DMS153 treated with DMSO at 0.1 percent for 48 hours (cell line): Measurements from ENCODE around the gene CEP164.

Source experiments
- DNase-seq: peaks from one replicate; lab custom pipeline; 2025; ENCODE audit not compliant: unreplicated experiment; lab: John Stamatoyannopoulos, UW

Gene CEP164

DNA sequence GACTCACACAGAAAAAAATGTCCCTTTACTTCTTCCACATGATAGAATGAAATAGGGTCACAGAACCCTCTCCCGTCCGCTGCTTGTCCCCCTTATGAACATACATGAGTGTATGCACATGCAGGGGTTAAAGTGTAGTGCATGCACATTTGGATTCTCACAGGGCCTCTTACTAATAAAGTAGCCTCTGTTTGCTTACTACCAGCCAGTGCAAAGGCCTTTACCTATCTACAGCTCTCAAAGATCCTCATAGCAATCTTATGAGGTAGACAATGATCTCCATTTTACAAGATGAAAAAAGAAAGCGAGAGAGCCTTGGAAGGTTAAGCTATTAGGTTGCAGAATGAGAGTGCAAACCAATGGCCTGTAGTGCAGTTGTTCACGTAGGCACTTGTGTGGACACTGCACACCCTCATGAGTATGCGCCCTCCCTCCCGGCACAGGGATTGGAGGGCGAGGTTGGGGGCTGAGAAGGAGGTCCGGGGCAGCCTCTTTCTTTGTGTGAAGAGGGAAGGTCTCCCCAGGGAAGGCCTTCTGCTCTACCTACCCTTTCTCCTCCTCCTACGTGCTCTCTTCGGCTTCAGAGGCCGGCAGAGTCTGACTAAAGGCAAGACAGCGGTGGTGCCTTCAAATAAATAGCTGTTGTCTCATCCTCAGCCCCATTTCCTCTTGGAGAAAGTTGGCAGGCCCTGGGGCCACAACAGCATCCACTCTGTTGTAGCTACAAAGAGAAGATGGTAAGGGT lies 91.3 kb downstream of the CEP164 start:
- no peak for DNase-seq

DNA sequence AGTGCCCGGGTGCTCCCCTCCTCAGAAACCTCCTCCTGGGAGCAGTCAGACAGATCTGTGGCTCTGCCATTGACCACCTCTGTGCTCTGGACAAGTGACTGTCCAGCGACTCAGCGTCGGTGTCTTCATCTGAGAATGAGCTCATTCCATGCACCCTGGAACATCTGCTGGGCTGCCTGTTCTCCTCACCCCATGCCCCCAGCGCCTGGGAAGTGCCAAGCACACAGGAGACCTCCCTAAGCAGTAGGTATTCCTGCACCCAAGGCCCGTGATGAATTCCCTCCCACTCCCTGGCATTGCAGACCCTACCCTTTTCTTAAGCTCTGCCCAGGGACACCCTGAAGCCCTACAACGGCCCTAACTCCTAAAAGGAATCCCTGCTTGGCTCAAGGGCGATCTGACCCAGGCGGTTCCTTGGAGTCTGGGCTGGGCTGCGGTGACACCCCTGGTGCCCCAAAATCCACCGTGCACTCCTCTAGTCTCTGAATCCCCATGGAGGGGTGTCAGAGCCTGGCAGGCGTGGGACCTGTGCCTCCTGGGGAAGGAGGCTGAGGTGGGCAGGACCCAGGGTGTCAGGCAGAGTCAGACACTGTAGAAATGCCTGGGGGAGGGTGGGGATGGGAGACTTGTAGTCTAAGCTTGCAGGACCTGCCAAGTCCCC lies 92.0 kb downstream of the CEP164 start:
- no peak for DNase-seq

DNA sequence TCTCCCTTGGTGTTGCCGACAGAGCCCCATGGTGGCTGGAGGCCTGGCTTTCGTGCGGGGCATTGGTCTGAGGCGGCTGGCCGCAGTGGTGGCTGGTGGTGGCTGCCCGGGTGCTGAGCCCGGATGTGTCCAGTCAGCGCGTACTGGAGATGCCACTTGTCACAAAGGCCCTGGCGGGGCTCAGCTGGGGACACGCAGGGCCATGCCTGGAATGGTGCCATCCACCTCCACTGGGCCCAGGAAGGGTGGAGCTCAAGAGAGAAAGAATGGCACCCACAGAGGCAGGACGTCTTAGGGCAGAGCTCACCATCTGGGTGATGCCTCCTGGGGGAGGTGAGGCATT lies 92.5 kb downstream of the CEP164 start:
- no peak for DNase-seq

DNA sequence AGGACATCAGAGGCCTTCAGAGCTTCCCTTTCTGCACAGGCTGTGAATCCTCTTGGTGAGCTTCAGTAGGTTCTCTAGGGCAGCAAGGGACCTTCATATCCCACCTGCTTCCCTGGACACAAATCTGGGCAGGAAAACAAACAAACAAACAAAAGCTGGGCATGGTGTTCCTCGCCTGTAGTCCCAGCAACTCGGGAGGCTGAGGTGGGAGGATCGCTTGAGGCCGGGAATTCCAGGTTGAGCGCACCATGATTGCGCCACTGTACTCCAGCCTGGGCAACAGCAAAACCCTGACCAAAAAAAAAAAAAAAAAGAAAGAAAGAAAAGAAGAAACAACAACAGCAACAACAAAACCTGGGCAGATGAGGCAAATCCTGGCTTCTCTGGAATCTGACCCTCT lies 92.9 kb downstream of the CEP164 start:
- DNase-seq = no peak

DNA sequence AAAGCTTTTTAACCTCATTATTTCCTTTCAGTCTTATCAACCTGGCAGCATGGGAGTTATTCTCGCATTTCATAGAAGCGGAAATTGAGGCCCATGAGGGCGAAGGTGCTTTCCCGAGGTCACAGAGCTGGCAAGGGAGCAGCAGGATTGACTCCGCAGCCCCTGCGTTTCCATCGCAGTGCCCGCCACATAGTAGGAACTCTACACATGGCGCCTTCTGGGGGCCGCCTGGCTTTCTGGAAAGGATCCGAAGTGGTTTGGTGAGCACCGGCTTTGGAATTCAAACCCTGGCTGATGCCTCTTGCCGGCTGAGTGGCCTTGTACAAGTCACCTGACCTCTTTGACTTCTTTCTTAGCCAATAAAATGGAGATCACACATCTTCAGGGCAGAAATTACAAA lies 93.4 kb downstream of the CEP164 start:
- DNase-seq = no peak

DNA sequence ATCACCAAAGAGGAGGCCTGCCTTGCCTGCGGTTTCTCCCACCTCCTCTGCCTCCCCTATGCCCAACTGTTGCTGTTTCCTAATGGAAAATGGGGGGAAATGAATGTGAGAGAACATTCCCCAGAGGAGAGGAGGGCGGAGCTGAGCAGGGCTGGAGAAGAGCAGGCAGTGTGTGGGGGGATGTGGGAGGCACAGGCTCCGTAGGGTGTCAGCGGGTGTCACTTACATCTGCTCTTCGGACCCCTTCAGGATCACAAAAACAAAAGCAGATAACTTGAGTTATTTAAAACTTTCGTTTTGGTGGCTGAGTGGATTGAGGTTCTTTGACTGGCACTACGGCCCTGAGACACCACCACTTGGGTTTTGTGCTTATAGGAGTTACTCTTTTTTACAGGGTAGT lies 93.8 kb downstream of the CEP164 start:
- no peak for DNase-seq

DNA sequence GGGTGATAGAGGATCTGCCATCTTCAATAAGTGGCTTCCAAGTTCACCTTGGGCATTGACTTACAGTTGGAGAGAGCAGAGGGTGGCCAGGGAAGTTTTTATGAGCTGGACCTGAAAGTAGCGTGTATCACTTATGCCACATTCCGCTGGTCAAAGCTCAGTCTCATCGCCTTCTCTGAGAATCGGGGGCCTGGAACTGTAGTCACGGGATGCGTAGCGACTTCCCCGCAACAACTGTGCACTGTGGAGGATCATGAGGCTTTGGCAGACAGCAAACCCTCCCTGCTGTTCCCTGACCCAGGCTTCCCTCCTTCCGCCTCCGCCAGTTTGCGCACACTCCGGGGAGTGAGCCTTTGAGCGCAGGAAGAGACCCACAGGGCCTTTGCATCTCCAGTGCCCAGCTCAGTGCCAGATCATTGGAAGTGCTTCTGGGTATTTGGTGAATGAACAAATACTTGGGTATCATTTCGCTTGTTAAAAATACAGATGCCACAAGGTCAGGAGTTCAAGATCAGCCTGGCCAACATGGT lies 95.5 kb downstream of the CEP164 start:
- no peak for DNase-seq

DNA sequence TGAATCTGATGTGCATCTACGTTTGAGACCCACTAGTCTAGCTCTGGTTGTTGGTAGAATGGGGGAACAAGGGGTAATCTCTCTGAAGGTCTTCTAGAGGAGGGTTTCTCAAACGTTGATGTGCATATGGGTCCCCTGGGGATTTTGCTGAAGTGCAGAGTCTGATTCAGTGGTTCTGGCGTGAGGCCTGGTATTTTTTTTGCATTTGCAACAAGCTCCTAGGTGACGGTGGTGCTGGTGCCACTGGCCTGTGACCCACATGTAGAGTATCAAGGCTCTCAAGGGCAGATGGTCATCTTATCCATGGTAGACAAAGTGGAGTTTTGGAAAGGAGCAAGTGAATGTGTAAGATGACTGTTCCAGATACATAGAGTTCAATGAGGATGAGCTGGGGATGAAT lies 97.1 kb downstream of the CEP164 start:
- no peak for DNase-seq

DNA sequence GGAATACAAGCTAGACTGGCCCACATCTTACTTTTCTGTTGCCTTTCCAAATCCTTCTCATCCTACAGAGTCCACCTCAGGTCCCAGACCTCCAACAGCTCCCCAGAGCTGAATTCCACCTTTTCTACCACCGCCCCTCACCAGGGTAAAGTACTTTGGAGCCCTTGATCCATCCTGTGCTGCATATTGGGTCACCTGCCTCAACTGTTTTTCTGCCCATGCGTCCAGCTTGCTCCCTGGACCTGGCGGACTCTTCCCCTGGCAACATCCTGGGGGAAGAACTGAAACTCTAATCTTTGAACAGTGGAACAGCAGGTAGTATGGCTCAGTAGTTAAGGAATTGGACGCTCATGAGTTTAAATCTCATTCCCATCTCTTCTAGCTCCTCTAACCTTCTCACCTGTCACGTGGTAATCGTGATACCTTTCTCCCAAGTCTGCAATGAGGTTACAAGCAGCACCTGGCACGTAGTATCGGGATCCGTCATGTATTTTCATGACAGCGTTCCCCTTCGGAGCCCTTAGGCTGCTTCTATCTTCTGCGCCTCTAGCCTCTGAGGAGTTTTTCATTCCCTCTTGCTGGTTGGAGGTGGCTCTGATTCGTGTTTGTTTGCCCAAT lies 98.1 kb downstream of the CEP164 start:
- no peak for DNase-seq

DNA sequence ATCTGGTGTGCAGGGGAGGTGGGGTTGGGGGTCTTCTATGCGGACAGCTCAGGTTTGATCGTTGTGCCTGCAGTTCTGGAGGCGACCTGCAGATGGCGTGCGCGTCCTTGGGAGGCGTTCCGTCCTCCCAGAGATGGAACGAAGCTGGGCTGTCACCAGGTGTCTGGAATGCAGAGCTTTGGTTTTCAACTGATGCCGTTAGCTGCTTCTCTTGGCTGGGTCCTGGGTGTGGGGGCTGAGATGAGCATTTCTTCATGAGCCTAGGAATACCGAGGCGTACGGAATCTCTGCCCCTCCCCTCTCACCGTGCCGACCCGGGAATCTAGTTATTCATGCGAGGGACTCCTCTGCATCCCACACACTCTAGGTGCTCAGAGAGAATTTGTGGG lies 98.6 kb downstream of the CEP164 start:
- peak; percentile 33 for DNase-seq

DNA sequence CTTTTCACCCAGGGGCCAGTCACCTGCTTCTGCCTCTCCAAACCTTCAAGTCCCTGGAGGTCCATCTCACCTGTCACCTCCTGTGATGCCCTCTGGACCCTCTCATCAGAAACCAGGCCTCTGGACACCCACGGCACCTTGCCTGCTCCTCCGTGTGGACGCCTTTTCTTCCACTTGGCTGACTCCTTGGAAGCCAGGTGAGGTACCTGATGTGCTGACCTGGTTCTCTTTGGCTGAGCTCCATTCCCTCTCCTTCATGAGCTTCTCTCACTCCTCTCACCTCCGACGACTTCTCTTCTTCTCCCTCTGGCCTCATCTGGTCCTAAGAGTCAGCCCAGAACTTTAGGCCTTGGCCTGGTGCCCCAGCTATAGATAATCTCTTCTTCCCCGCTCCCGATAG lies 99.3 kb downstream of the CEP164 start:
- DNase-seq = no peak

DNA sequence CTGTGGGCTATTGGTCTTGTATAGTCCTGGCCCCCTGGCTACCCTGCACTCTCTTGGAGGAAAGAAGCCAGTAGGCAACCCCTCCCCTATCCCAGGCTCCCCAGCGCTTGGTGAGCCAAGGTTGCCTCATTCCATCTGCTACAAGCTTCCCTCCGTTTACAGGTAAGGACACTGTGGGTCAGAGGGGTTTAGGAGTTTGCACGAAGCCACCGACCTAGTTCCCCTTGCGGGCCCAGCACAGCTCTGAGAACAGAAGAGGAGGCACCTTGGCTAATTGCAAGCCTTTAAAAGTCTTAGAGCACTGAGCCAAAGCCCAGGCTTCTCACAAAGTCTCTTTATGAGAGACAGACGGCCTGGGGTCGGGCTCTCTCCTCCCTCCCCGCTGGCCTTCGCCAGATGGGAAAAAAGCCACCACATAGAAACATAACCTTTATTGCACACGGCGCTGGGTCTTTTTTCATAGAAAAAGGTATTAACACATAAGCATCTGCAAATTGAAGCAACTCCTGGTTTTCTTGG lies 99.8 kb downstream of the CEP164 start:
- DNase-seq = no peak

DNA sequence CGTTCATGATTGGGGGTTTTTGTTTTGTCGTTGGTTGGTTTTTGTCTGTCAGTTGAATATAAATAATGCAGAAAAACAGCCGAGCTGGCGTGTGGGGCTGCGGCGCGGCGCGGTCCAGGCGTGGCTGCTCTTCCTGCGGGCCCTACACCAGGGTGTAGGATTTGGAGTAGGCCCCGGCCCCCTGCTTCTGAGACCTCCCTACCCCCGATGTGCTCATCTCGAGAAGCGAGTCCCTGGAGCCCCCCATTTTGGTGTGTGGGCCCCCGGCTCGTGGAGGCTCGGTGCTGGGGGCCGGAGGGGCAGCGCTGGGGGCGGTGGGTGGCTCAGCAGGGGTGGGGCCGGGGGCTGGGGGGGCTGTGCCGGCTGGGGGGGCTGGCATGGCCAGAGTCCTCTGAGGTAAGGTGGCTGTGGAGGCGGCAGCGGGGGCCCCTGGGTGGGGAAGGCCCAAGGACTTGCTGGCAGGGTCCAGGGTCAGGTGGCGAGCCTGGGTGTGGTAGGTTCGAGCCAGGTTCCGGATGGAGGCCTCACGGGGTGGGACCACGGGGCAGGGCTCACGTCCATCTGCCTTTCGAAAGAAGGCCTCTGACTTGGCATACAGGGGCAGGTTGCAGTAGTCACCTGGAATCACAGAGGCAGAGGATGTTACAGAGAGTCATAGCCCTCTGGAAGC lies 100.7 kb downstream of the CEP164 start:
- no peak for DNase-seq

DNA sequence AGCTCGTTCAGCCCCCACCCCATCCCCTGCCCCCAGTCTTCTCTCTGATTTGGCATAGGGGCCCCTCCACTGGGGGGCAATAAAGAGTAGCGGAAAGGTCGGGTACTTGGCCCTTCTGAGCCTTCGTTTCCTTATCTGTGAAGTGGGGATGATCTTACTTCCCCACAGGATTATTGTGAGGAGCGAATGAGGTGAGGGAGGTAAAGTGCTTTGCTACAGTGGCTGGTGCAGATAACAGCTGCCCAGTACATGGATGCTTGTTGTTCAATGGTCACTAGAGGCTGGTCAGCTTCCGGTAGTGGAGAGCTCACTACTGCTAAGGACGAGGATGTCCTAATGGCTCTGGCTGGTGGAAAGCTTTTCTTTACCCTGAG lies 101.2 kb downstream of the CEP164 start:
- no peak for DNase-seq

DNA sequence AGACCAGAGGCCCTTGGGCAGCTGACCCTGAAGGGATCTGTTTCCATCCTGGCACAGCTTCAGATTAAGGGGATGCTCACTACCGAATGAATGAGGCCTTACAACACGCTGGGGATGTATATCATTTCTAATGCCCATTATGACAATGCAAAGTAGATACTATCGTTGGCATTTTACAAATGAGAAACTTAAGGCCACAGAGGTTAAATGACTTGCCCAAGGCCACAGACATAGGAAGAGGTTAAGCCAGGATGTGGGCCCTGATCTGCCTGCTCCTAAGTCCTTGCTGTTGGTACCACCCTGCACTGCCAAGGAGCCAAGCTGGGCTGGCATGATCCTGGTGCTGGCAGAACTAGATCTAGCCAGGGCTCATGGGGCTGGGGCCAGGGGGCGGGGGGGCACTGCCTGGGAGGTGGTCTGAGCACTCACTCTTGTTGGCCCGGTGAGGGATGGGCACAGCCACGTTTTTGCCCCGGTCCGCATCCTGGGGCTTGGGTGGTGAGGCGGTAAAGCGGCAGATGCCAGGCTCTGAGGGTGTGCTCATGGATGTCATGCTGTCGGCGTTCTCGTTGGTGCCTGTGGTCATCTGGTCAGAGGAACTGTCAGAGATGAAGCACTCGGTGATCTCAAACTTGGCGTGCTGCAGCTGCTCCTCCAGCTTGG lies 102.8 kb downstream of the CEP164 start:
- DNase-seq = no peak

DNA sequence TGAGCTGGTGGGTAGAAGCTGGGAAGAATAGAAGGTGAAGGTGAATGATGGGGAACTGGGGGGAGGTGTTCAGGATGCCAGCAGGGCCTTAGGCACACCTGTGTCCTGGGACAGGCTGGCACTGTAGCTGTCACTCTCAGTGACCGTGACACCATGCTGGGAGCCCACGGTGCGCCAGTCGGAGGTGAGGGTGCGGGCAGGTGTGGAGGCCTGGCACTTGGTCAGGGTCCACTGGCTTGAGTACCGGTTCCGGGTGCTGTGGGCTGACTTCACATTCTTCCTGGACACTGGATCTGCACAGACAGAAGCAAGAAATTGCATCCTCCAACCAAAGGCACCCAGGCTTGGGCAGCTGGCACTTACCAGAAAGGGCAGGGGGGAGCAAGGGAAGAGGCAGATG lies 103.8 kb downstream of the CEP164 start:
- no peak for DNase-seq

DNA sequence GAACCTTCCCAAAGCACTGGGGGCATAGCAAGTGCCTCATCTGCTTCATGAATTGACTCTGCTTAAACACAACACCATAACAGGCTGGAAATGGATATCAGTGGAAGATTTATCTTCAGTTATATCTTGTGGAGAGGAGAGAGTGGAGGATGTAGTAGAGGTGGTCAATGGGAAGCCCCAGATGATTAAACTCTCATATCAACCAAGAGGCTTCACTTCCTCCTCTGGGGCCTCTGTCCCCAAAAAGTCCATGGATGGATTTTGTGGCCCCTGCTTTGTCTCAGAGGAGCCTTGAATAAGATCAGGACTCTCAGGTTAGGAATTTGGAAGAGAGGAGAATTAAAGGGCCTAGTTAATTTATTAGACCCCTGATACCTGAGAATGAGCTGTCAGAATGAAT lies 106.1 kb downstream of the CEP164 start:
- no peak for DNase-seq

DNA sequence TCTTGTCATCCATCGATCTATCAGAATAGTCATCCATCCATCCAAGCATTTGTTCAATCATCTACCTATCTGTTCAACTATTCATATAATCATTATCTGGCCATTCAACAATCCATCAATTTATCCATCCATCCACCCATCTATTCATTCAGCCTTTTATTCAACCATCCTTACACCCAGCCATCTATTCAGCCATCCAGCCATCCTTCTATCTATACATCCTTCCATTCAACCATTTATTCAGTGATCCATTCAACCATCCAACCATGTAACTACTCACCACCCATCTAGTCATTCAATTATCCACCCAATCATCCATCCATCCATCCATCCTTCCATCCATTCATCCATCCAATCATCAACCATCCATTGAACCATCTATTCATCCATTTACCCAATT lies 106.8 kb downstream of the CEP164 start:
- no peak for DNase-seq

DNA sequence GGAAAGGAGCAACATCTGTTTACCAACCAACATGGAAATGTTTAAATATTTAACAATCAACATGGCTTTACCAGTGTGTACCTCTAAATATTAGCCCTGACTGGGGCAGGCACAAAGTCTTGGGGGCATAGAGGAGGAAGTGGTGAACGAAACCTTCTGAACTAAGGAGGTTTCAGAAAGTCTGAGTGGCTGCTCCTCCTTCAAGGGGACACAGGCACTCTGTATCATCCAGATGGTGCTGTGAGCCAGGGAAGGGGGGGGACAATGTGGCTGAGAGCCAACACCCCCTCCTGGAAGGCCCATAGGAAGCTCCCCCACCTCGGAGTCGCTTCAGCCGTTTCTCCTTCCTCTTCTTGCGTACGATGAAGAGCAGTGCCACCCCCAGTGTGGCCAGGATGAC lies 107.7 kb downstream of the CEP164 start:
- DNase-seq = no peak

DNA sequence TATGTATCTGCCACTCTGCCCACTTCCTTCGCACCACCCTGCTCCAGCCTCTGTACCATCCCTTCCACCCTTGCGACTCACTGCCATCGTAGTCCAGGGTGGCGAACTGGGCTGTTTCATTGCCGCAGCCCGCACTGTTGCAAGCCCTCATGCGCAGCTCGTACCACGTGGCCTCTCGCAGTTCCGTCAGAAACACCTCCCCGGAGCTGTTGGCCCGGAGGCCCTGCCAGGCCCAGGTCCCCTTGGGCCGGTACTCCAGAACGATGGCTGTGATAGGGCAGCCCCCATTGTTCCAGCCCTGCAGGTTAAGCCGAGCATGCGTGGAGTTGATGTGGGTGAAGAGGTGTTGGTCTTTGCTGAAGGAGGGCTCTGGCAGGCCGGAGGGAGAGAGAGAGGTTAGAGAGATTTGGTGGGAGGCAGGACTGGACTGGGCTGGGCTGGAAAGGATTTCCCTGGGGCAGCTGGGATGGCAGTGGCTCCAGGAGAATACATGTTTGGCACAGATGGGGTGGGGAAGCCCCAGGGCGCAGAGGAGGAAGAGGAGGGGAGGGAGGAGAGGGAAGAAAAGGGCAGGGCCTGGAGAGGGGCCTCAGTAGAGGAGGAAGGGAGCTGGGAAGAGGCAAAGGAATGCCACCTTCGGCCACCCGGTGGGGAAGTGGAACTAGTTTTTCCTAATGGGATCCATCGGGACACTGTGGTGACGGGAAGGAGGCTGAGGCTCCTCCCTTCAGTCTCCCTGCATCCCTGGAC lies 109.6 kb downstream of the CEP164 start:
- DNase-seq = no peak

DNA sequence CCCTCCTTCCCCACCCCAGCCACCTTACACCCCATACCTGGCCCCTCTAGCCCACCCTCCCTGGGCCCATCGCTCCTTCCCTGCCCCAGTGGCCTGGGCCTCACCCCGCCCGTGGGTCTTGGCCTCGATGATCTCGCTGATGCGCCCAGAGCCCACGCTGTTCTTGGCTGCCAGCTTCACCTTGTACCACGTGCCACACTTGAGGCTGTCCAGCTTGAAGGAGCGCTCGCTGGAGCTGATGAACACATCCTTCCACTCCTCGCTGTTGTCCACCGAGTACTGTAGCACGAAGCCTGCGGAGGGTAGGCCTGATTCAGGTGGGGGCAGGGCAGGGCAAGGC lies 110.1 kb downstream of the CEP164 start:
- no peak for DNase-seq
